Ovary (tissue), 9 donors: Measurements from ENCODE around the gene CDK5RAP2. TPM values are rescaled to one million over a fixed set of nuclear protein-coding genes. Genes with fewer than 3 reads are reported as not detected.

Experiments
- DNase-seq, 5 donors: peaks; one replicate each; pipeline ENCODE4 v3.0.0-alpha.2; 2019 to 2020
- H3K27ac ChIP-seq, 2 donors: fragments of 200-600 bp; one replicate each; pipeline versions ENCODE4 v1.5.1 to v1.8.0; 2019 to 2022
- H3K27me3 ChIP-seq: fragments of 200-600 bp; one replicate; pipeline ENCODE4 v1.8.0; 2022
- H3K36me3 ChIP-seq: fragments of 200-600 bp; sonication (generic); one replicate; pipeline ENCODE4 v1.5.1; 2019
- H3K4me1 ChIP-seq: one replicate; pipeline ENCODE4 v1.8.1; 2013; ENCODE audit warnings: mild to moderate bottlenecking, moderate library complexity; ENCODE audit not compliant: insufficient read depth
- H3K4me3 ChIP-seq: fragments of 200-600 bp; sonication (generic); one replicate; pipeline ENCODE4 v1.5.1; 2017
- H3K9me3 ChIP-seq, 2 donors: fragments of 200-600 bp in 1 of 2; sonication (generic) in 1 of 2; one replicate each; pipeline versions ENCODE4 v1.5.1 to v1.8.1; 2013 to 2019; ENCODE audit warnings: mild to moderate bottlenecking in 1 of 2, moderate library complexity in 1 of 2
- EP300 ChIP-seq: sonication (generic); formaldehyde crosslinking; IDR thresholded peaks from one replicate; pipeline ENCODE4 v1.6.1; 2017; ENCODE audit warnings: antibody characterized with exemption
- POLR2A ChIP-seq: fragments of 450-650 bp; IDR thresholded peaks from one replicate; pipeline ENCODE4 v1.6.1; 2017; ENCODE audit warnings: antibody characterized with exemption, mild to moderate bottlenecking, moderate library complexity
- WGBS, 3 donors: extraction: QIAGEN DNeasy Blood & Tissue Kit in 1 of 3; methylation state at CpG; one replicate each; pipeline versions ENCODE4 v1.1.5 to v1.1.7; 2013 to 2017; 5-methylcytosine and 5-hydroxymethylcytosine counted together
- intact Hi-C, 4 donors: fragments of 100-400 bp; cut with DNase I; formaldehyde crosslinking; loops; one replicate each; pipeline versions ENCODE4 v1.11.0 to v1.15.1; 2022 to 2023
- polyA plus RNA-seq, 2 donors: library from polyadenylated mRNA; stranded (reverse); fragments of 200-250 nt in 1 of 2; fragments of 350-450 nt in 1 of 2; fragmentation: Illumina TruSeq in 1 of 2; extraction: RNeasy Lipid Tissue Mini Kit (QIAGEN cat#74804) in 1 of 2; gene quantifications; one replicate each; pipeline ENCODE4 v1.2.3, GENCODE V29; 2013 to 2014
- total RNA-seq, 7 donors: library from RNA; depleted of rRNA in 2 of 7; stranded (reverse); fragments of >200 nt in 2 of 7; fragmentation: NEBNext Ultra II Directional in 3 of 7; extraction: Animal tissue kit (Norgen Biotek cat#: 25700) in 3 of 7; gene quantifications; one replicate each; pipeline versions ENCODE4 v1.1.0 to v1.2.4, GENCODE V29; 2016 to 2023
- TF ChIP-seq, protein P1 (sequence below), 3 donors: fragments of 450-650 bp in 2 of 3; fragments of 200-600 bp in 1 of 3; IDR thresholded peaks; one replicate each; pipeline versions ENCODE4 v1.5.1 to v1.8.0; 2016 to 2022; ENCODE audit warnings: antibody characterized with exemption in 3 of 3, mild to moderate bottlenecking in 1 of 3
- donor health status: DM: no; HTN: no; CAD: no; lungs with moderate emphysema.
- donor health status: DM: no; HTN: no; CAD: no.
- donor health status: Bipolar disorder and iron deficiency.
- donor health status: DM: yes; HTN: yes; CAD: no.
- donor health status: DM: no; HTN: no; CAD: no.
- donor health status: DM: yes; HTN: yes; CAD: no.

CDK5RAP2 gene
- total and polyA plus RNA-seq, 9 donors = 30.8 to 61.1 (median 44.7) TPM

DNA sequence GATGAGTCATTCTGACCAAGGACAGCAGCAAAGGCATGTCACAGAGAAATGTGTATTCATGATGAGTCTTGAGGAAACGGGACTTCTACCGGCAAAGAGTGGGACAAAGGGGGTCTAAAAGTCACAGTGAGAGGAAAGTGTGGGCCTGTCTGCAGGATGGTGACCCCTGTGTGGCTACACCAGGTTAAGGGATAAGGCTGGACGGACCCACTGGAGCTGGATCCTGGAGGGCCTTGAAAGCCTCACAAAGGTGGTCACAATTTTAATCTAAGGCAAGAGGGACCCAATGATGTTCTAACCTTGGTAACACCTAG lies 176.5 kb downstream of the CDK5RAP2 start:
- H3K27me3 ChIP-seq = no peaks in the 10 kb centered on the region
- no peak overlapping the region for H3K4me3 ChIP-seq
- no peaks in the 10 kb centered on the region for H3K9me3 ChIP-seq
- 51 to 66% (median 66%) methylated on average over 3 of the region's 3 CpGs for WGBS, 3 donors
- H3K36me3 ChIP-seq = no peaks in the 10 kb centered on the region
- no peak overlapping the region for H3K27ac ChIP-seq
- intact Hi-C loops = no loop called here
- H3K4me1 ChIP-seq = peaks cover 4% of the 10 kb centered on the region
- no peak for TF ChIP-seq POLR2A
- TF ChIP-seq EP300 = no peak
- TF ChIP-seq, protein P1, sequence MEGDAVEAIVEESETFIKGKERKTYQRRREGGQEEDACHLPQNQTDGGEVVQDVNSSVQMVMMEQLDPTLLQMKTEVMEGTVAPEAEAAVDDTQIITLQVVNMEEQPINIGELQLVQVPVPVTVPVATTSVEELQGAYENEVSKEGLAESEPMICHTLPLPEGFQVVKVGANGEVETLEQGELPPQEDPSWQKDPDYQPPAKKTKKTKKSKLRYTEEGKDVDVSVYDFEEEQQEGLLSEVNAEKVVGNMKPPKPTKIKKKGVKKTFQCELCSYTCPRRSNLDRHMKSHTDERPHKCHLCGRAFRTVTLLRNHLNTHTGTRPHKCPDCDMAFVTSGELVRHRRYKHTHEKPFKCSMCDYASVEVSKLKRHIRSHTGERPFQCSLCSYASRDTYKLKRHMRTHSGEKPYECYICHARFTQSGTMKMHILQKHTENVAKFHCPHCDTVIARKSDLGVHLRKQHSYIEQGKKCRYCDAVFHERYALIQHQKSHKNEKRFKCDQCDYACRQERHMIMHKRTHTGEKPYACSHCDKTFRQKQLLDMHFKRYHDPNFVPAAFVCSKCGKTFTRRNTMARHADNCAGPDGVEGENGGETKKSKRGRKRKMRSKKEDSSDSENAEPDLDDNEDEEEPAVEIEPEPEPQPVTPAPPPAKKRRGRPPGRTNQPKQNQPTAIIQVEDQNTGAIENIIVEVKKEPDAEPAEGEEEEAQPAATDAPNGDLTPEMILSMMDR (IDR thresholded peaks at IDR 0.05) = no peak
- no peak for DNase-seq

DNA sequence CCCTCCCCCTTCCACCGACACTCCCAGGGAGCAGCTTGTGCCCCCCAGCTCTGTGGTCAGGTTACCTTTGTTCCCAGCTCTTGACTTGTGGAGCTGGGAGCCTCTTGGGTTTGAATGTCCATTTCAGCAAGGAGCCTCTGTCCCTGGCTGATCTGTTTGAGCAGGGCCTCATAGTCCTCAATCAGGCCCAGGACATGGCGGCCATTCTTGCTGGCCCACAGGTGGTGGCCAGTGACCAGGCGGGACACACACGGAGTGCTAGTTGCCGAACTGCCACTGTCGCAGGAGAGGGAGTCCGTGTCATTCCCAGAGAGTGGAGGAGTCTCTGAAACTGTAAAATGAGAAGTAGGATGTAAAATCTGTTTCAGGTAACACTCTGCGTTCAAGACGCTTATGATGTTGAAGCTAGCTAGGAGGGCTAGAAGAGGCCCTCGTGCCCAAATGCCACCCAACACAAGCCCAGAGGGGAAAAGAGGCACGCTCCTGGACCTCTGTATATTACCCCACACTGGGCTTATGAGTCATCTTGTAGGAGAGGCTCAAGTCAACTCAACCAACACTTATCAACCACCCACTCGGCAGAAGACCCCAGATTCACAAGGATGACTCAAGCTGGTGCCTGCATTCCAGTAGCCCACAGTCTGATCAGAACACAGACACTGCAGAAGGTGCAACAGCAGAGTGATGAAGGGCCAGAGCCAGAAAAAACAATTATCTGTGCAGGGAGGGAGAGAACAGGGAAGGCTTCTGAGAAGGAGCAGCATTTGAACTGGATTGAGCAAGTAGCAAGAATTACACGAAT lies 177.0 kb downstream of the CDK5RAP2 start:
- Histone ChIP-seq H3K4me3 (no peak overlapping the region), H3K27me3 (no peaks in the 10 kb centered on the region), H3K9me3 (no peaks in the 10 kb centered on the region), H3K4me1 (peaks cover 4% of the 10 kb centered on the region), H3K36me3 (no peaks in the 10 kb centered on the region), H3K27ac (no peak overlapping the region)
- TF ChIP-seq EP300 = no peak
- TF ChIP-seq, protein P1 (IDR thresholded peaks at IDR 0.05) = no peak
- no peak for TF ChIP-seq POLR2A
- intact Hi-C loops = no loop called here
- DNase-seq = no peak
- 81 to 86% (median 85%) methylated on average over 13 of the region's 13 CpGs for WGBS, 3 donors

DNA sequence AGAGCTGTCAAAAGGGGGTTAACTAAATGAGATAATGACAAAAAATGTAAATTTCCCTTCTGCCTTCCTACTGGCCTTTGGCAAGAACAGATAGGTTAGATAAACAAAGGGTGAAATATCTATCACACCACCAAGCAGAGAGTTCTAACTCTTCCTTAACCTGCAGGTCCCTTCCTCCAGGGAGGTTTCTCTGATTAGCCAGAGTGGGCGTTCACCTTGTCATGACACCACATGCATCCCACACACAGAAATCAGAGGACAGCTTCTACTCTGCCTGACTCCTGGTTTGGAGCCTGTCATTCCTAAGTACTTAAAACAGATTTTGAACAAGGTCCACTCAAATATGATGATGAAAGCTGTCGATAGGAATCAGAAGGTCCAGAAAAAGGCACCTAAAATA lies 180.0 kb downstream of the CDK5RAP2 start:
- TF ChIP-seq EP300 (no peak), POLR2A (no peak)
- TF ChIP-seq, protein P1 (IDR thresholded peaks at IDR 0.05) = no peak
- intact Hi-C loops = no loop called here
- Histone ChIP-seq H3K27ac (no peak overlapping the region), H3K4me1 (peaks cover 1% of the 10 kb centered on the region), H3K27me3 (no peaks in the 10 kb centered on the region), H3K9me3 (no peaks in the 10 kb centered on the region), H3K36me3 (no peaks in the 10 kb centered on the region), H3K4me3 (no peak overlapping the region)
- WGBS, 3 donors = 94 to 98% (median 94%) methylated on average over 2 of the region's 2 CpGs
- no peak for DNase-seq

DNA sequence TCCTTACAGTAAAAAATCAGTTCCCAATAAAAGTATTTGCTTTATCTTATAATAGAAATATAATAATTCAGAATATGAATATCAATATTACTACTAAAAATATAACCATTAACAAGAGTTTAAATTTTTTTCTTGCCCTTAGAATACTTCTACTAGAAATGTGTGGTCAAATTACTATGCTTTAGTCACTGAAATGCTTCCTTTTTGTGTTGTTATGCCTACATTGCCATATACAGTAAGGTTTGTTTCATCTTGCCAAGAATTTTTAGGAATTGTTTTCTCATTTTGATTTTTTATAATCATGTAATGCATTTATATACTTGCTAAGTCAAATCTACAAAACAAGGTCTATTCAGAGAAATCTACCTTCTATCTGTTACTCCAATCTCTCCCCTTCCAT lies 181.7 kb downstream of the CDK5RAP2 start:
- Histone ChIP-seq H3K9me3 (no peaks in the 10 kb centered on the region), H3K27ac (no peak overlapping the region), H3K4me1 (peaks cover 1% of the 10 kb centered on the region), H3K36me3 (no peaks in the 10 kb centered on the region), H3K27me3 (no peaks in the 10 kb centered on the region), H3K4me3 (no peak overlapping the region)
- DNase-seq = no peak
- no peak for TF ChIP-seq POLR2A
- TF ChIP-seq, protein P1 (IDR thresholded peaks at IDR 0.05) = no peak
- TF ChIP-seq EP300 = no peak
- intact Hi-C loops = no loop called here
